ENCODE measurements around the gene ZNF438. TPM values are rescaled to one million over a fixed set of nuclear protein-coding genes. Genes with fewer than 3 reads are reported as not detected.

ZNF438 gene
- total and polyA plus RNA-seq, 2 of the 13 experiments (the other 11 are each of a cell fraction or from before 2014, with no cell fraction given) = 0.75 to 0.83 TPM

- Histone ChIP-seq H4K20me1 (ENCODE audit: insufficient read depth, low read length) (no peaks in the 10 kb centered on the region), H3K36me3 (replicated peaks in 1 of 2; ENCODE audit: control insufficient read depth in 1 of 2, insufficient read depth in 2 of 2, low read length in 2 of 2) (no peaks in the 10 kb centered on the region), H3K4me3 (replicated peaks in 1 of 3; ENCODE audit: insufficient read depth in 1 of 3, low read depth in 2 of 3, low read length in 3 of 3) (no peak overlapping the region), H3K27ac (ENCODE audit: extremely low read length, insufficient read depth, low read length) (no peak overlapping the region), H3K9ac (ENCODE audit: insufficient read depth, low read depth, low read length) (no peak overlapping the region), H3K4me1 (ENCODE audit: insufficient read depth, low read length) (peaks cover 13% of the 10 kb centered on the region), H3K4me2 (ENCODE audit: low read depth, low read length) (peak overlapping the region; percentile 36), H3K27me3 (ENCODE audit: control insufficient read depth in 1 of 2, insufficient read depth in 2 of 2, low read length in 2 of 2) (no peaks in the 10 kb centered on the region; a peak in 1 of 5 replicates), H2AFZ (ENCODE audit: low read length) (no peak overlapping the region), H3K79me2 (ENCODE audit: insufficient read depth, low read length) (no peaks in the 10 kb centered on the region), H3K9me3 (ENCODE audit: low read length) (no peaks in the 10 kb centered on the region)
- DNase-seq (ENCODE audit: low spot score) (peak; percentile 5), FAIRE-seq (no peak), ATAC-seq (no peak)
- ChIA-PET POLR2A (no interaction called here), CTCF (ENCODE audit: low intra/inter-chr PET ratio, low total read pairs) (no interaction called here)
- 13% methylated on average over 6 of the region's 8 CpGs for WGBS (ENCODE audit: low lambda C conversion rate)
- intact Hi-C loops (cut with micrococcal nuclease; ENCODE audit: unreplicated experiment) (no loop called here), in situ Hi-C loops (cut with HindIII; ENCODE audit: extremely low pct_ligation_motif_present, low pct_unique_long_range_greater_than_20kb) (no loop called here)
- BruUV-seq (replicated peaks) = no TSS peak
- TF ChIP-seq ZNF407 (CRISPR knock-in tag; IDR thresholded peaks at IDR 0.05; ENCODE audit: not compliant biosample characterization) (no peak), JUNB (CRISPR knock-in tag; IDR thresholded peaks at IDR 0.05; ENCODE audit: borderline replicate concordance) (no peak), TGIF2 (CRISPR knock-in tag; IDR thresholded peaks at IDR 0.05) (no peak), RFX5 (IDR thresholded peaks at IDR 0.05; ENCODE audit: low read depth, low read length) (no peak), ZNF362 (CRISPR knock-in tag; IDR thresholded peaks at IDR 0.05; ENCODE audit: borderline replicate concordance) (no peak), ZKSCAN8 (CRISPR knock-in tag; IDR thresholded peaks at IDR 0.05; ENCODE audit: borderline replicate concordance) (no peak), ZMYM4 (CRISPR knock-in tag; IDR thresholded peaks at IDR 0.05) (no peak), SRSF4 (IDR thresholded peaks at IDR 0.05; ENCODE audit: low read depth, low read length, poor library complexity, severe bottlenecking) (no peak), GRHL1 (CRISPR knock-in tag; conservative IDR thresholded peaks at IDR 0.05) (no peak), ZFX (CRISPR knock-in tag; IDR thresholded peaks at IDR 0.05; ENCODE audit: low read depth) (no peak), NFE2L2 (IDR thresholded peaks at IDR 0.05; ENCODE audit: low read length) (no peak)
Measured at GRCh38 chr10:31011017-31011664, 20.5 kb downstream of the ZNF438 start.

Data from HepG2 (cell line).